Right renal pelvis (tissue), 4 donors: ENCODE data around the gene FITM1. TPM values are rescaled to one million over a fixed set of nuclear protein-coding genes. Genes with fewer than 3 reads are reported as not detected.

Experiments used
- DNase-seq, 4 donors: peaks; one replicate each; pipeline ENCODE4 v3.0.0-alpha.2; 2013; ENCODE audit warnings: low read depth in 4 of 4, low spot score in 3 of 4, missing footprints in 1 of 4
- polyA plus RNA-seq, 4 donors: library from polyadenylated mRNA; unstranded; fragments of 120-200 nt; gene quantifications; one replicate each; pipeline ENCODE4 v1.2.1, GENCODE V29; 2013; ENCODE audit not compliant: insufficient read length in 4 of 4

Gene FITM1
- polyA plus RNA-seq, 4 donors: 0.87 to 1.2 (median 0.97) TPM

GRCh38 chr14:24116128-24116814 lies 14.2 kb upstream of the FITM1 start:
- no peak for DNase-seq

GRCh38 chr14:24117179-24117578 lies 13.3 kb upstream of the FITM1 start:
- DNase-seq: no peak

- no peak for DNase-seq
Observed at GRCh38 chr14:24119691-24120090, 10.8 kb upstream of the FITM1 start.

- no peak for DNase-seq
Observed at GRCh38 chr14:24121210-24121609, 9.2 kb upstream of the FITM1 start.

GRCh38 chr14:24122416-24122815 lies 8.0 kb upstream of the FITM1 start:
- no peak for DNase-seq

GRCh38 chr14:24122898-24123297 lies 7.6 kb upstream of the FITM1 start:
- DNase-seq: no peak

- DNase-seq: no peak
Observed at GRCh38 chr14:24123424-24124417, 6.7 kb upstream of the FITM1 start.

- no peak for DNase-seq
Observed at GRCh38 chr14:24126939-24127338, 3.5 kb upstream of the FITM1 start.

GRCh38 chr14:24127673-24128072 lies 2.8 kb upstream of the FITM1 start:
- no peak for DNase-seq

- no peak for DNase-seq
Observed at GRCh38 chr14:24129410-24129998, 955 bp upstream of the FITM1 start.

- no peak for DNase-seq
Observed at GRCh38 chr14:24130717-24131548, 474 bp downstream of the FITM1 start.

- no peak for DNase-seq
Observed at GRCh38 chr14:24131549-24131966, 1.1 kb downstream of the FITM1 start.

- no peak for DNase-seq
Observed at GRCh38 chr14:24132061-24132685, 1.7 kb downstream of the FITM1 start.

GRCh38 chr14:24132976-24133375 lies 2.5 kb downstream of the FITM1 start:
- DNase-seq: no peak

GRCh38 chr14:24133735-24134134 lies 3.3 kb downstream of the FITM1 start:
- no peak for DNase-seq

- no peak for DNase-seq
Observed at GRCh38 chr14:24135584-24135833, 5.0 kb downstream of the FITM1 start.

- DNase-seq: peak; percentile 76 to 84 (median 81)
Observed at GRCh38 chr14:24135834-24136683, 5.6 kb downstream of the FITM1 start, which contains the start of gene PSME1. TSS of gene PSME1 (plus strand) at chr14:24136194. CDS start at chr14:24136263, 69 bp downstream.

GRCh38 chr14:24136684-24137528 lies 6.4 kb downstream of the FITM1 start:
- DNase-seq: no peak
